Measurements from ENCODE around the gene NIN.

DNA sequence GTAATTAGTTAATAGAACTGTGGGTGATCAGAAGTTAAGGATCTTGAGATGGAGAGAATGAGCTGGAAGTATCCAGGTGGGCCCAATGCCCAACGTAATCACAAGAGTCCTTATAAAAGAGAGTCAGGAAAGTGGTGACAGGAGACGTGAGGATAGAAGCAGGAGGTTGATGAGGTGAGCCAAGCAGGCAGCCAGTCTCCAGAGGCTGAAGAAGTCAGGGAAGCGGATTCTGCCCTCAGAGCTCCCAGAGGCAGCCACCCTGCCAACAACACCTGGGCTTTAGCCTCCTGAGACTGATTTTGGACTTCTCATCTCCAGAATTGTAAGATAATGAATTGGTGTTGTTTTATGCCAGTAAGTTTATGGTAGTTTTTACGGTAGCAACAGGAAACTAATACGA is 152.8 kb downstream of the NIN start:
- TF ChIP-seq, protein P1, sequence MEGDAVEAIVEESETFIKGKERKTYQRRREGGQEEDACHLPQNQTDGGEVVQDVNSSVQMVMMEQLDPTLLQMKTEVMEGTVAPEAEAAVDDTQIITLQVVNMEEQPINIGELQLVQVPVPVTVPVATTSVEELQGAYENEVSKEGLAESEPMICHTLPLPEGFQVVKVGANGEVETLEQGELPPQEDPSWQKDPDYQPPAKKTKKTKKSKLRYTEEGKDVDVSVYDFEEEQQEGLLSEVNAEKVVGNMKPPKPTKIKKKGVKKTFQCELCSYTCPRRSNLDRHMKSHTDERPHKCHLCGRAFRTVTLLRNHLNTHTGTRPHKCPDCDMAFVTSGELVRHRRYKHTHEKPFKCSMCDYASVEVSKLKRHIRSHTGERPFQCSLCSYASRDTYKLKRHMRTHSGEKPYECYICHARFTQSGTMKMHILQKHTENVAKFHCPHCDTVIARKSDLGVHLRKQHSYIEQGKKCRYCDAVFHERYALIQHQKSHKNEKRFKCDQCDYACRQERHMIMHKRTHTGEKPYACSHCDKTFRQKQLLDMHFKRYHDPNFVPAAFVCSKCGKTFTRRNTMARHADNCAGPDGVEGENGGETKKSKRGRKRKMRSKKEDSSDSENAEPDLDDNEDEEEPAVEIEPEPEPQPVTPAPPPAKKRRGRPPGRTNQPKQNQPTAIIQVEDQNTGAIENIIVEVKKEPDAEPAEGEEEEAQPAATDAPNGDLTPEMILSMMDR (conservative IDR thresholded peaks at IDR 0.05), result no peak
- TF ChIP-seq ZFX (IDR thresholded peaks at IDR 0.05), result no peak
